OCI-LY7 (cell line): ENCODE measurements around the gene TMEM213. TPM values are rescaled to one million over a fixed set of nuclear protein-coding genes. Genes with fewer than 3 reads are reported as not detected.

Experiments
- BruUV-seq: library from RNA; stranded (reverse); fragments of 400-500 nt; replicated peaks from 2 replicates; lab custom pipeline; 2021; lab: Mats Ljungman, UMichigan
- CTCF ChIA-PET: fragments of 300-600 bp; sonication (Branson Sonifier 250); formaldehyde crosslinking; loops from one replicate; lab custom pipeline; 2022; ENCODE audit warnings: antibody characterized with exemption; ENCODE audit not compliant: unreplicated experiment; lab: Charles Lee
- POLR2A ChIA-PET: fragments of 300-600 bp; sonication (Branson Sonifier 250); formaldehyde crosslinking; loops from one replicate; lab custom pipeline; 2022; ENCODE audit warnings: antibody characterized with exemption; lab: Charles Lee
- DNase-seq: peaks from one replicate; pipeline ENCODE4 v3.0.0-alpha.2; 2015; ENCODE audit warnings: low spot score
- H2AFZ ChIP-seq: fragments of 200-600 bp; sonication (generic), shearing (Covaris generic); 2 replicates; pipeline ENCODE4 v1.6.1; 2014; ENCODE audit warnings: mild to moderate bottlenecking, antibody characterized with exemption, low read length, moderate library complexity
- H3K27ac ChIP-seq: fragments of 200-600 bp; sonication (generic); 2 replicates; pipeline ENCODE4 v1.5.1; 2014; ENCODE audit warnings: mixed run types, low read depth, mild to moderate bottlenecking, moderate library complexity, low read length, inconsistent platforms; ENCODE audit not compliant: poor library complexity, severe bottlenecking
- H3K36me3 ChIP-seq: fragments of 200-600 bp; sonication (generic); 2 replicates; pipeline ENCODE4 v1.6.1; 2014; ENCODE audit warnings: mild to moderate bottlenecking, antibody characterized with exemption, low read length, moderate library complexity, mixed read lengths; ENCODE audit not compliant: insufficient read depth
- H3K4me1 ChIP-seq: fragments of 200-600 bp; sonication (generic); 2 replicates; pipeline ENCODE4 v1.5.1; 2014; ENCODE audit warnings: mild to moderate bottlenecking, low read length; ENCODE audit not compliant: insufficient read depth, poor library complexity, severe bottlenecking
- H3K4me2 ChIP-seq: fragments of 200-600 bp; sonication (generic); 2 replicates; pipeline ENCODE4 v1.6.1; 2014; ENCODE audit warnings: mild to moderate bottlenecking, low read length
- H3K4me3 ChIP-seq: fragments of 200-600 bp; sonication (generic); 2 replicates; pipeline ENCODE4 v1.5.1; 2014; ENCODE audit warnings: mild to moderate bottlenecking, low read depth, low read length; ENCODE audit not compliant: poor library complexity, severe bottlenecking
- H3K79me2 ChIP-seq: fragments of 200-600 bp; sonication (generic); 2 replicates; pipeline ENCODE4 v1.6.1; 2016; ENCODE audit warnings: low read depth, mild to moderate bottlenecking, low read length, moderate library complexity, mixed read lengths; ENCODE audit not compliant: insufficient read depth
- H3K9me2 ChIP-seq: fragments of 200-600 bp; sonication (generic); 2 replicates; pipeline ENCODE4 v1.6.1; 2016; ENCODE audit warnings: mild to moderate bottlenecking, low read length, mixed read lengths; ENCODE audit not compliant: insufficient read depth
- H3K9me3 ChIP-seq: fragments of 200-600 bp; sonication (generic); 2 replicates; pipeline ENCODE4 v1.6.1; 2014; ENCODE audit warnings: mild to moderate bottlenecking, mixed run types, low read length, mixed read lengths
- H4K20me1 ChIP-seq: fragments of 200-600 bp; sonication (generic); 2 replicates; pipeline ENCODE4 v1.6.1; 2014; ENCODE audit warnings: mild to moderate bottlenecking, antibody characterized with exemption, low read length, moderate library complexity, mixed read lengths; ENCODE audit not compliant: insufficient read depth
- CTCF ChIP-seq: fragments of 200-600 bp; sonication (generic); conservative IDR thresholded peaks from 2 replicates; pipeline ENCODE4 v1.5.1; 2014; ENCODE audit warnings: mild to moderate bottlenecking, antibody characterized with exemption, low read length, moderate library complexity, mixed read lengths
- EZH2phosphoT487 ChIP-seq: fragments of 200-600 bp; sonication (generic); IDR thresholded peaks from 2 replicates; pipeline ENCODE4 v1.6.1; 2018; ENCODE audit warnings: low read depth, borderline replicate concordance, mild to moderate bottlenecking, mixed run types, antibody characterized with exemption, low read length, moderate library complexity, mixed read lengths
- intact Hi-C: fragments of 100-400 bp; cut with micrococcal nuclease; formaldehyde crosslinking; loops from one replicate; pipeline ENCODE4 v1.10.0; 2022; ENCODE audit not compliant: unreplicated experiment
- total RNA-seq, 2 experiments: library from RNA; depleted of rRNA in 1 of 2; stranded (reverse); fragments of >200 nt in 1 of 2; shearing (Covaris generic) in 1 of 2; gene quantifications; 2 replicates each; pipeline ENCODE4 v1.2.3, GENCODE V29; 2014 to 2022

Gene TMEM213
- total RNA-seq, 2 experiments from 2014 or later: not detected

GRCh38 chr7:138832966-138833365, 35.2 kb downstream of the TMEM213 start:
- Histone ChIP-seq H2AFZ (no peak overlapping the region), H3K4me2 (no peak overlapping the region), H4K20me1 (no peaks in the 10 kb centered on the region), H3K27ac (no peak overlapping the region), H3K4me1 (no peaks in the 10 kb centered on the region), H3K9me3 (no peaks in the 10 kb centered on the region), H3K36me3 (no peaks in the 10 kb centered on the region), H3K9me2 (no peaks in the 10 kb centered on the region), H3K4me3 (no peak overlapping the region), H3K79me2 (no peaks in the 10 kb centered on the region)
- ChIA-PET CTCF (no interaction called here), POLR2A (interaction anchor here (0.5 kb wide), 1 partner anchor 265 kb away, joined by 4 read pairs; no protein-coding TSS in a partner anchor)
- DNase-seq: no peak
- no TSS peak for BruUV-seq
- intact Hi-C loops: no loop called here
- TF ChIP-seq CTCF (no peak), EZH2phosphoT487 (no peak)

- no peak overlapping the region for H3K27ac ChIP-seq
- H3K9me3 ChIP-seq: no peaks in the 10 kb centered on the region
- no TSS peak for BruUV-seq
- H3K4me1 ChIP-seq: no peaks in the 10 kb centered on the region
- no peaks in the 10 kb centered on the region for H3K36me3 ChIP-seq
- no peak overlapping the region for H3K4me2 ChIP-seq
- no peak overlapping the region for H2AFZ ChIP-seq
- intact Hi-C loops: no loop called here
- no peaks in the 10 kb centered on the region for H3K9me2 ChIP-seq
- ChIA-PET POLR2A (interaction anchor here (0.5 kb wide), 1 partner anchor 266 kb away, joined by 4 read pairs; no protein-coding TSS in a partner anchor), CTCF (no interaction called here)
- H3K4me3 ChIP-seq: no peak overlapping the region
- no peaks in the 10 kb centered on the region for H3K79me2 ChIP-seq
- no peak for TF ChIP-seq CTCF
- TF ChIP-seq EZH2phosphoT487: no peak
- no peak for DNase-seq
- H4K20me1 ChIP-seq: no peaks in the 10 kb centered on the region
These were observed 35.8 kb downstream of the TMEM213 start for GRCh38 chr7:138833596-138833995.

- no peak overlapping the region for H3K4me2 ChIP-seq
- ChIA-PET POLR2A (no interaction called here), CTCF (no interaction called here)
- H3K27ac ChIP-seq: no peak overlapping the region
- no peaks in the 10 kb centered on the region for H3K79me2 ChIP-seq
- H4K20me1 ChIP-seq: no peaks in the 10 kb centered on the region
- no peaks in the 10 kb centered on the region for H3K4me1 ChIP-seq
- no peak for DNase-seq
- no peaks in the 10 kb centered on the region for H3K9me3 ChIP-seq
- no peak overlapping the region for H3K4me3 ChIP-seq
- no peaks in the 10 kb centered on the region for H3K36me3 ChIP-seq
- TF ChIP-seq EZH2phosphoT487 (no peak), CTCF (no peak)
- intact Hi-C loops: no loop called here
- H2AFZ ChIP-seq: no peak overlapping the region
- no peaks in the 10 kb centered on the region for H3K9me2 ChIP-seq
- BruUV-seq: no TSS peak
These were observed 36.8 kb downstream of the TMEM213 start for GRCh38 chr7:138834583-138834982.
